ENCODE data around the gene COG5.

DNA sequence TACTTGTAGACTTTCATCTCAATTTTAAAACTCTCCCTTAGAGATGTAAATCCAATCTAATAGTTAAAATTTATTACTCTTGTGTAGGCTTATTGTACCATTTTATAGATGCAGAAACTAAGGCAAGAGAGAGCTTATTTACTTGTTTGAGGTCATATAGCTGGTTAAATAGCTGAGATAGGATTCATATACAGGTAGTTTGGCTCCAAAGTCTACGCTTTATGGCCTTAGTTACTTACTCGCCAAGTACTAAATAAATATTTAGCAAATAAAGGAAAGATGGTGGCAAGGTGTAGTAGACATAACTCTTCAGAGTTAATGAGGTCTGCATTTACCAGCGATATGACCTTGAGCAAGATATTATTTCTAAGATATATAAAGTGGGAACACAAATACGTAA, 308.1 kb downstream of the COG5 start:
- TF ChIP-seq, protein P1, sequence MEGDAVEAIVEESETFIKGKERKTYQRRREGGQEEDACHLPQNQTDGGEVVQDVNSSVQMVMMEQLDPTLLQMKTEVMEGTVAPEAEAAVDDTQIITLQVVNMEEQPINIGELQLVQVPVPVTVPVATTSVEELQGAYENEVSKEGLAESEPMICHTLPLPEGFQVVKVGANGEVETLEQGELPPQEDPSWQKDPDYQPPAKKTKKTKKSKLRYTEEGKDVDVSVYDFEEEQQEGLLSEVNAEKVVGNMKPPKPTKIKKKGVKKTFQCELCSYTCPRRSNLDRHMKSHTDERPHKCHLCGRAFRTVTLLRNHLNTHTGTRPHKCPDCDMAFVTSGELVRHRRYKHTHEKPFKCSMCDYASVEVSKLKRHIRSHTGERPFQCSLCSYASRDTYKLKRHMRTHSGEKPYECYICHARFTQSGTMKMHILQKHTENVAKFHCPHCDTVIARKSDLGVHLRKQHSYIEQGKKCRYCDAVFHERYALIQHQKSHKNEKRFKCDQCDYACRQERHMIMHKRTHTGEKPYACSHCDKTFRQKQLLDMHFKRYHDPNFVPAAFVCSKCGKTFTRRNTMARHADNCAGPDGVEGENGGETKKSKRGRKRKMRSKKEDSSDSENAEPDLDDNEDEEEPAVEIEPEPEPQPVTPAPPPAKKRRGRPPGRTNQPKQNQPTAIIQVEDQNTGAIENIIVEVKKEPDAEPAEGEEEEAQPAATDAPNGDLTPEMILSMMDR (IDR thresholded peaks at IDR 0.05 in 4 of 5, conservative IDR thresholded peaks at IDR 0.05 in 1 of 5): no peak
- no peak for TF ChIP-seq POLR2A (IDR thresholded peaks at IDR 0.05)
